Parathyroid adenoma (tissue), 2 donors: ENCODE measurements around the gene FAM227A.

ENCODE experiments used
- H2AFZ ChIP-seq: fragments of 300-600 bp; sonication (generic); one replicate; pipeline ENCODE4 v1.7.0; 2017; ENCODE audit warnings: antibody characterized with exemption, mild to moderate bottlenecking
- H3K27ac ChIP-seq: fragments of 300-600 bp; sonication (generic); one replicate; pipeline ENCODE4 v1.7.0; 2017
- H3K27me3 ChIP-seq: fragments of 300-600 bp; sonication (generic); one replicate; pipeline ENCODE4 v1.7.0; 2017; ENCODE audit warnings: low read length; ENCODE audit not compliant: control insufficient read depth, insufficient read depth
- H3K36me3 ChIP-seq: fragments of 300-600 bp; sonication (generic); one replicate; pipeline ENCODE4 v1.7.0; 2017; ENCODE audit warnings: low read length; ENCODE audit not compliant: control insufficient read depth, insufficient read depth
- H3K4me1 ChIP-seq: fragments of 300-600 bp; sonication (generic); one replicate; pipeline ENCODE4 v1.7.0; 2017; ENCODE audit warnings: control low read depth
- H3K4me2 ChIP-seq: fragments of 300-600 bp; sonication (generic); one replicate; pipeline ENCODE4 v1.7.0; 2017; ENCODE audit warnings: low read length
- H3K4me3 ChIP-seq: fragments of 300-600 bp; sonication (generic); one replicate; pipeline ENCODE4 v1.7.0; 2017; ENCODE audit warnings: low read depth, low read length
- H3K79me2 ChIP-seq: fragments of 300-600 bp; sonication (generic); one replicate; pipeline ENCODE4 v1.7.0; 2017; ENCODE audit warnings: control low read depth
- H3K9ac ChIP-seq: fragments of 300-600 bp; sonication (generic); one replicate; pipeline ENCODE4 v1.7.0; 2017; ENCODE audit warnings: mild to moderate bottlenecking
- H3K9me3 ChIP-seq: fragments of 300-600 bp; sonication (generic); one replicate; pipeline ENCODE4 v1.7.0; 2017; ENCODE audit warnings: low read length; ENCODE audit not compliant: control insufficient read depth
- TF ChIP-seq, protein P1 (sequence below): fragments of 300-600 bp; sonication (generic); IDR thresholded peaks from one replicate; pipeline ENCODE4 v1.7.0; 2017; ENCODE audit warnings: antibody characterized with exemption, mild to moderate bottlenecking
- donor health status: primary hyperparathyroidism.

Gene FAM227A

DNA sequence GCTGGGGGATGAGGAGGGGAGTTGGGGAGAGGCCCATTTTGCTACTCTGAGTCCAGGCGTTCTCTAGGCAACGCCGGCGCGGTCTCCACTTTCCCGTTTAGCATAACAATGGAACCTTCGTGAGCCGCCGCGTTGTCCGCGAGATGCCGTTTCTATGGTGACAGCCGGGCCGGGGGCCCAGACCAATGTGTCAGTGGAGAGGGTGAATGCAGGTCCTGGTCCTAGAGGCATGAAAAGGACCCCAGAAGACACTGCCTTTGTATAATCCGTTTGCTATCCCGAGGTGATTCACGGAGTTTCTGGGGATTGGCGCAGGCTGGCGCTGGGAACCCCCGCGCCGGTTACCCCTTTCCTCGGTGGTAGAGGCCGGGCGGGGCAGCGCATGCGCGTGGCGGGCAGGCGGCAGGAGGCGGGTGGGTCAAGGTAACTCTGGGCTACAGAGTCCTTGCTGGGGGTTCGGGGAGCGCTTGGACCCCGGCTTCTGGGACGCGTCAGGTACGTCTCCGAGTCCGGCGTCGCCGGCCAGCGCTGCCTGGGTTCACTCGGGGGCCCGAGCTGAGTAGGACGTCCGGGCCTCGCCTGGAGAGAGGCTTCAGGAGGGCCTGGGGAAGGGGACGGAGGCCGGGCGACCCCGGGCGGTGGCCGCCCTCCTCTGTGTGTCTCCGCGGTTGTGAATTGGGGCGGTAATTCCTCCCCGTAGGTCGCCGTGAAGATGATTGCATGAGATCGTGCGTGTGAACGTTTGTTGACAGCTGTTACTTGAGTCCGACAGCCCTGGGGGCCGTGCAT is at the start of gene FAM227A, which contains the start of gene CBY1:
TSS of gene FAM227A (minus strand) at position 137 of the 789 bp plus-strand sequence. CDS start 6,224 bp downstream, outside the sequence.
TSS of gene CBY1 (plus strand) at position 383 of the 789 bp plus-strand sequence. CDS start 11,417 bp downstream, outside the sequence.
- H2AFZ ChIP-seq = peak within 1 kb of the TSS; percentile 94
- TF ChIP-seq, protein P1, sequence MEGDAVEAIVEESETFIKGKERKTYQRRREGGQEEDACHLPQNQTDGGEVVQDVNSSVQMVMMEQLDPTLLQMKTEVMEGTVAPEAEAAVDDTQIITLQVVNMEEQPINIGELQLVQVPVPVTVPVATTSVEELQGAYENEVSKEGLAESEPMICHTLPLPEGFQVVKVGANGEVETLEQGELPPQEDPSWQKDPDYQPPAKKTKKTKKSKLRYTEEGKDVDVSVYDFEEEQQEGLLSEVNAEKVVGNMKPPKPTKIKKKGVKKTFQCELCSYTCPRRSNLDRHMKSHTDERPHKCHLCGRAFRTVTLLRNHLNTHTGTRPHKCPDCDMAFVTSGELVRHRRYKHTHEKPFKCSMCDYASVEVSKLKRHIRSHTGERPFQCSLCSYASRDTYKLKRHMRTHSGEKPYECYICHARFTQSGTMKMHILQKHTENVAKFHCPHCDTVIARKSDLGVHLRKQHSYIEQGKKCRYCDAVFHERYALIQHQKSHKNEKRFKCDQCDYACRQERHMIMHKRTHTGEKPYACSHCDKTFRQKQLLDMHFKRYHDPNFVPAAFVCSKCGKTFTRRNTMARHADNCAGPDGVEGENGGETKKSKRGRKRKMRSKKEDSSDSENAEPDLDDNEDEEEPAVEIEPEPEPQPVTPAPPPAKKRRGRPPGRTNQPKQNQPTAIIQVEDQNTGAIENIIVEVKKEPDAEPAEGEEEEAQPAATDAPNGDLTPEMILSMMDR = no peak

DNA sequence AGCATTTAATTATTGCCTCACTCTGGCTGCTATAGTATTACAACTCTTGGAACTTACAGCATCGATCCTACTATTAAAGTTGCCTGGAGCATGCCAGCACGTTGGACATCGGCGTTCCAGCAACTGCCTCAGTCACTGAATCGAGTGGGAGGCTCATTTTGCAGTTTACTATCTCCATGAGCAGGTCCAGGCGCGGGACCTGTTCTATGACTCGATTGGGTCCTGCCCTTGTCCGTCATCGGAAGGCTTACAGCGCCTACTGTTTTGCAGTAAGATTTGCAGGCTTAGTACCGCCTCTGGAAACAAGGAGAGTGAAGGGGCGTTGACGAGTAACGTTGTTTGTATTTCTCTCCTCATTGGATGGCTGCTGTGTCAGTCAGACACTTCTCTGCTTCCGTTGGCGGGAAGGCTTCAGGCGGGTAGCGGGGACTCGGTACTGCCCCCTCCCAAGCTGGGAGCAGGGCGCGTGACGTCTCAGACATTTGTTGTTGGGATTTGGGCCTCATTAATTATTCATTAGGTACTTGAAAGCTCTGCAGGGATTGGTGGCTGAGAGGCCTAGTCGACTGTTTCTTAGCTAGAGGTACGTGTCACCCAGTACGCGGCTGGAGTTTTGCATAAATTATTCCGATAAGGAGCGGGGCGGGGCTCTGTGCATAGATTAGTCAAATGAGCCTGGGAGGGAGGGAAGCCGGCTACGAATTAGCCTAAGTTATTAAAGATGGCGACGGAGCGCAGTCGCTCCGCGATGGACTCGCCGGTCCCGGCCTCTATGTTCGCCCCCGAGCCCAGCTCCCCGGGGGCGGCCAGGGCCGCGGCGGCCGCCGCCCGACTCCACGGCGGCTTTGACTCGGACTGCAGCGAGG is 49.3 kb upstream of the FAM227A start, which contains the start of gene GTPBP1:
TSS of gene GTPBP1 (plus strand) at position 710 of the 866 bp plus-strand sequence. CDS start at position 722, 12 bp downstream.
- Histone ChIP-seq H3K27ac (peak within 1 kb of the TSS; percentile 79), H3K36me3 (no peaks in the 10 kb centered on the region), H3K4me1 (peaks cover 5% of the 10 kb centered on the region), H2AFZ (peak within 1 kb of the TSS; percentile 81), H3K27me3 (no peaks in the 10 kb centered on the region), H3K4me3 (peak within 1 kb of the TSS; percentile 73), H3K79me2 (peaks cover 22% of the 10 kb centered on the region), H3K4me2 (peak within 1 kb of the TSS; percentile 74), H3K9ac (peak within 1 kb of the TSS; percentile 50), H3K9me3 (no peaks in the 10 kb centered on the region)
- TF ChIP-seq, protein P1 = no peak

More for the DNA sequence above, at the start of gene FAM227A, which contains the start of gene CBY1:
- peak within 1 kb of the TSS; percentile 97 for H3K27ac ChIP-seq
- peaks cover 2% of the 10 kb centered on the region for H3K4me1 ChIP-seq
- H3K4me3 ChIP-seq = peak within 1 kb of the TSS; percentile 99
- H3K4me2 ChIP-seq = peak within 1 kb of the TSS; percentile 97
- H3K27me3 ChIP-seq = no peaks in the 10 kb centered on the region
- H3K9me3 ChIP-seq = no peaks in the 10 kb centered on the region
- H3K9ac ChIP-seq = peak within 1 kb of the TSS; percentile 76
- no peaks in the 10 kb centered on the region for H3K36me3 ChIP-seq
- peaks cover 13% of the 10 kb centered on the region for H3K79me2 ChIP-seq

DNA sequence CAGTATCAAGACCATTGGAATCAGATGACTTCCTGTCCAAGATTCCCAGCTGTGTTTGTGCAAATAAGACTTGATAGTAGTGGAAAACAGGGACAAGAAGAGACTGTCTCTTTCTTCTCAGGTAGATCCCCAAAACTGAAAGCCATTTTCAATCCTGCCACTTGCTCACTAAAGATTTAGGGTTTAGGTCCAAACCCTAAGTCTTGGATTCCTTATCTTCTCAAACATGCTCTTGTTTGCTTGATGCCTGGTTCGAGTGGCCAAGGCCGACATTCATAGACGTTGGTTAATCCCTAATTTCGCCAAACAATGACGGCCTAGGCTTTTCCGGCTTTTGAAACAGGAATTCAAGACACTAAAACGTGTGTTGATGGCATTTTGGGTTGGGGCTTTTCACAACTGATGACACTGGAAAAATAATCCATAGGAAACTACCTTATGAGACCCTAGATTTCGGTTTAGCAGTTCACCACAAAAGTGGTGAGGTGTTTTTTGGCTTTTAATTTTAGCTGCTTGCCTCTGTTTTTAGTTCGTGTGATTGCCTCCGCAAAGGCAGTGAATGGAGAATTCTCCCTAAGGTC is 48.6 kb upstream of the FAM227A start:
- no peaks in the 10 kb centered on the region for H3K27me3 ChIP-seq
- H3K36me3 ChIP-seq = no peaks in the 10 kb centered on the region
- H3K4me3 ChIP-seq = peak overlapping the region; percentile 73
- TF ChIP-seq, protein P1 = no peak
- no peak overlapping the region for H3K9ac ChIP-seq
- no peaks in the 10 kb centered on the region for H3K9me3 ChIP-seq
- peaks cover 5% of the 10 kb centered on the region for H3K4me1 ChIP-seq
- peaks cover 23% of the 10 kb centered on the region for H3K79me2 ChIP-seq
- peak overlapping the region; percentile 79 for H3K27ac ChIP-seq
- peak overlapping the region; percentile 59 for H2AFZ ChIP-seq
- H3K4me2 ChIP-seq = peak overlapping the region; percentile 73

DNA sequence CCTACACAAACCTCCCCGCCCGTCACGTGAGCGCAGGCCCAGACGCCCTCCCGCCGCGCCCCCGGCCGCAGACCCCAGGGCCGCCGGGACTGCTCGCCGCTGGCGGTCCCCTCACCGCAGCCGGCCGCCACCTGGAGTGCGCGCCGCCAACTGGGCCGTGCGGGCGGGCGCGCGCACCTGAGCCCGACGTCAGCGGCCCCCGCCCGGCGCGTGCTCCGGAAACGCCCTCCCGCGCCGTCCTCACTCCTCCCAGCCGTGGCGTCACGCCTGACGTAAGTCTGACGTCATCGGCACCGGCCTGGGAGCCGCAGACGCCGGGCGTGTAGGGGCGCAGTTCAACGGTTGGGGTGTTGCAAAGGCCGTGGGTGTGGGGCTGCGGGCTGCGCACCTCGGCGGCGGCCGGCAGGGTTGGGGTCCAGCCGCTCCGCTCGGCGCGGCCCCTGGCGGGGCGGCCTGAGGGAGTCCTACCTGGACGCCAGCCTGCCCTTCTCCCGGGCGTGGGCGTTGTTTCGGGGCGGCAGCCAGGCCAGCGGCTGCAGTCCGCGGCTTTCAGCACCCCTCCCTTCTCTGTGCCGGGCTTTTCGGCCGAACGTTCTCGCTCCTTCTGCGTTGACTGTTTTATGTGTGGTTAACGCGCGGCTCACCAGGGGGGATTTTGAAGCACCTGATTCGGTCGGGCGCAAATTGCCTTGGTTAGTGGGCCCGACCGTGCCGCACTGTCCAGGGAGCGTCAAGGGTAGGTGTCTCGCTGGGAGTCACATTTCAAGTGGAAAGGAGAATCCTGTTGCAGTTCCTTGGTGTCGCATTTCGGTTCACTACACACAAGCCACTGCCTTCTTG is 44.8 kb upstream of the FAM227A start, which contains the start of gene JOSD1:
TSS of gene JOSD1 (minus strand) at position 155 of the 840 bp plus-strand sequence. CDS start 956 bp downstream, outside the sequence.
- peak within 1 kb of the TSS; percentile 87 for H3K4me3 ChIP-seq
- no peaks in the 10 kb centered on the region for H3K9me3 ChIP-seq
- H3K79me2 ChIP-seq = peaks cover 8% of the 10 kb centered on the region
- H3K36me3 ChIP-seq = no peaks in the 10 kb centered on the region
- peaks cover 18% of the 10 kb centered on the region for H3K4me1 ChIP-seq
- peak within 1 kb of the TSS; percentile 85 for H3K27ac ChIP-seq
- H3K27me3 ChIP-seq = no peaks in the 10 kb centered on the region
- peak within 1 kb of the TSS; percentile 99 for H3K4me2 ChIP-seq
- peak within 1 kb of the TSS; percentile 46 for H3K9ac ChIP-seq
- peak within 1 kb of the TSS; percentile 92 for H2AFZ ChIP-seq
- TF ChIP-seq, protein P1 = no peak
